ENCODE results near the gene REC8. TPM values are rescaled to one million over a fixed set of nuclear protein-coding genes. Genes with fewer than 3 reads are reported as not detected.

Gene REC8
- total RNA-seq, 1 experiment from 2014 or later = 6.5 TPM

GRCh38 chr14:24143511-24143910 is 28.4 kb upstream of the REC8 start:
- intact Hi-C loops (cut with micrococcal nuclease; ENCODE audit: unreplicated experiment) = no loop called here
- no peak overlapping the region for H3K27ac ChIP-seq
- BruUV-seq (replicated peaks) = no TSS peak
- H4K20me1 ChIP-seq (ENCODE audit: insufficient read depth) = no peaks in the 10 kb centered on the region
- CTCF ChIA-PET = no interaction called here
- no peak overlapping the region for H3K4me2 ChIP-seq
- TF ChIP-seq CTCF (conservative IDR thresholded peaks at IDR 0.05) = no peak
- TF ChIP-seq EZH2 (IDR thresholded peaks at IDR 0.05; ENCODE audit: low read depth) = no peak
- POLR2A ChIA-PET (ENCODE audit: unreplicated experiment) = no interaction called here
- H3K9me2 ChIP-seq (ENCODE audit: insufficient read depth) = no peaks in the 10 kb centered on the region
- H3F3A ChIP-seq (ENCODE audit: insufficient read depth, low read depth) = peaks cover 10% of the 10 kb centered on the region
- no peaks in the 10 kb centered on the region for H3K9me3 ChIP-seq (ENCODE audit: insufficient read depth, low read depth)
- no peaks in the 10 kb centered on the region for H3K36me3 ChIP-seq (ENCODE audit: low read depth)
- no peak overlapping the region for H3K4me3 ChIP-seq
- no peaks in the 10 kb centered on the region for H3K27me3 ChIP-seq (ENCODE audit: insufficient read depth, low read depth)
- no peak for DNase-seq
- peaks cover 42% of the 10 kb centered on the region for H3K79me2 ChIP-seq (ENCODE audit: low read depth)
- H3K4me1 ChIP-seq (replicated peaks; ENCODE audit: insufficient read depth) = peaks cover 21% of the 10 kb centered on the region
- H2AFZ ChIP-seq = no peak overlapping the region

DNA sequence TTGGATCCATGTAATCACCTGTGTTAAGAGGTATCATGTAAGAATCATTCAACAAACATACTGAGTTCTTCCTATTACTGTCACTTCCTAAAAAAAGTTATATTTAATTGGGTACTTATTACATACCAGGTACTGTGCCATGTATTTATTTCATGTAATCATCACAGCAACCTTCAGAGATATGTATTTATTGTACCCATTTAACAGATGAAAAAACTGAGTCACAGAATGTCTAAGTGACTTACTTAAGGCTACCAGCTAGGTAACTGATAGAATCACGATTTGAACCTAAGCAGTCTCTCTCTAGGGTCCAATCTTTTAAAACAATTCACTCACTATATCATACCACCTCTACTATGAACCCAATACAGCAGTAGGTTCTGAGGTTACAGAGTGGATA is 27.4 kb upstream of the REC8 start:
- no peak for DNase-seq
- intact Hi-C loops (cut with micrococcal nuclease; ENCODE audit: unreplicated experiment) = no loop called here
- Histone ChIP-seq H3K27me3 (ENCODE audit: insufficient read depth, low read depth) (no peaks in the 10 kb centered on the region), H3K79me2 (ENCODE audit: low read depth) (peaks cover 41% of the 10 kb centered on the region), H3K4me3 (no peak overlapping the region), H3K9me2 (ENCODE audit: insufficient read depth) (no peaks in the 10 kb centered on the region), H3K36me3 (ENCODE audit: low read depth) (no peaks in the 10 kb centered on the region), H3K4me1 (replicated peaks; ENCODE audit: insufficient read depth) (peaks cover 21% of the 10 kb centered on the region), H3K4me2 (no peak overlapping the region), H3K9me3 (ENCODE audit: insufficient read depth, low read depth) (no peaks in the 10 kb centered on the region), H4K20me1 (ENCODE audit: insufficient read depth) (no peaks in the 10 kb centered on the region), H2AFZ (no peak overlapping the region), H3F3A (ENCODE audit: insufficient read depth, low read depth) (peaks cover 10% of the 10 kb centered on the region), H3K27ac (no peak overlapping the region)
- ChIA-PET CTCF (no interaction called here), POLR2A (ENCODE audit: unreplicated experiment) (no interaction called here)
- TF ChIP-seq EZH2 (IDR thresholded peaks at IDR 0.05; ENCODE audit: low read depth) = no peak
- no peak for TF ChIP-seq CTCF (conservative IDR thresholded peaks at IDR 0.05)
- BruUV-seq (replicated peaks) = no TSS peak

GRCh38 chr14:24145219-24145618 is 26.7 kb upstream of the REC8 start:
- Histone ChIP-seq H3K4me2 (peak overlapping the region; percentile 93), H3K36me3 (ENCODE audit: low read depth) (no peaks in the 10 kb centered on the region; the same call in 1 of the 2 replicates), H4K20me1 (ENCODE audit: insufficient read depth) (no peaks in the 10 kb centered on the region), H3K4me3 (peak overlapping the region; percentile 63; the same call in 1 of the 2 replicates), H2AFZ (no peak overlapping the region), H3K79me2 (ENCODE audit: low read depth) (peaks cover 37% of the 10 kb centered on the region), H3K9me2 (ENCODE audit: insufficient read depth) (no peaks in the 10 kb centered on the region), H3F3A (ENCODE audit: insufficient read depth, low read depth) (peaks cover 10% of the 10 kb centered on the region), H3K4me1 (replicated peaks; ENCODE audit: insufficient read depth) (peaks cover 15% of the 10 kb centered on the region), H3K27ac (no peak overlapping the region), H3K9me3 (ENCODE audit: insufficient read depth, low read depth) (no peaks in the 10 kb centered on the region), H3K27me3 (ENCODE audit: insufficient read depth, low read depth) (no peaks in the 10 kb centered on the region)
- ChIA-PET CTCF (interaction anchor here (0.6 kb wide), 2 partner anchors 11 to 53 kb away, joined by 4 to 5 read pairs; no protein-coding TSS in a partner anchor), POLR2A (ENCODE audit: unreplicated experiment) (interaction anchor here (0.6 kb wide), 1 partner anchor 8 kb away, joined by 5 read pairs; no protein-coding TSS in a partner anchor)
- TF ChIP-seq EZH2 (IDR thresholded peaks at IDR 0.05; ENCODE audit: low read depth) = no peak
- TF ChIP-seq CTCF (conservative IDR thresholded peaks at IDR 0.05) = no peak
- no TSS peak for BruUV-seq (replicated peaks)
- intact Hi-C loops (cut with micrococcal nuclease; ENCODE audit: unreplicated experiment) = no loop called here
- no peak for DNase-seq
